Aorta (tissue), 5 donors: Measurements from ENCODE around the gene PDCD6IP. TPM values are rescaled to one million over a fixed set of nuclear protein-coding genes. Genes with fewer than 3 reads are reported as not detected.

Source experiments
- ATAC-seq: fragments of 200-7000 bp; cut with Tn5 transposase; one replicate; pipeline ENCODE4 v1.9.1; 2022; ENCODE audit warnings: moderate library complexity; ENCODE audit not compliant: low FRiP score
- DNase-seq, 2 donors: peaks; one replicate each; pipeline ENCODE4 v3.0.0-alpha.2; 2020
- H3K27ac ChIP-seq, 2 donors: one replicate each; pipeline ENCODE4 v1.5.1; 2013; ENCODE audit warnings: low read length in 2 of 2, mild to moderate bottlenecking in 2 of 2, moderate library complexity in 2 of 2, control low read depth in 1 of 2, inconsistent platforms in 1 of 2, low read depth in 1 of 2
- H3K27me3 ChIP-seq, 2 donors: one replicate each; pipeline ENCODE4 v1.6.1; 2013; ENCODE audit warnings: control low read depth in 1 of 2, low read length in 1 of 2, mild to moderate bottlenecking in 1 of 2, moderate library complexity in 1 of 2; ENCODE audit not compliant: insufficient read depth in 2 of 2, control insufficient read depth in 1 of 2
- H3K36me3 ChIP-seq, 2 donors: one replicate each; pipeline ENCODE4 v1.6.1; 2013; ENCODE audit warnings: control low read depth in 1 of 2, low read length in 1 of 2, mild to moderate bottlenecking in 1 of 2; ENCODE audit not compliant: insufficient read depth in 2 of 2, control insufficient read depth in 1 of 2
- H3K4me1 ChIP-seq, 2 donors: one replicate each; pipeline ENCODE4 v1.6.1; 2013; ENCODE audit warnings: low read length in 2 of 2, control low read depth in 1 of 2, mild to moderate bottlenecking in 1 of 2, moderate library complexity in 1 of 2; ENCODE audit not compliant: insufficient read depth in 2 of 2, control insufficient read depth in 1 of 2
- H3K4me3 ChIP-seq, 2 donors: one replicate each; pipeline ENCODE4 v1.5.1; 2013; ENCODE audit warnings: low read length in 2 of 2, control low read depth in 1 of 2, mild to moderate bottlenecking in 1 of 2
- H3K9me3 ChIP-seq: one replicate; pipeline ENCODE4 v1.6.1; 2013; ENCODE audit warnings: mild to moderate bottlenecking, low read length; ENCODE audit not compliant: control insufficient read depth
- WGBS, 2 donors: extraction: QIAGEN DNeasy Blood & Tissue Kit; methylation state at CpG; one replicate each; pipeline ENCODE4 v1.1.7; 2013; 5-methylcytosine and 5-hydroxymethylcytosine counted together
- intact Hi-C, 2 donors: fragments of 100-400 bp; cut with DNase I; formaldehyde crosslinking; loops; one replicate each; pipeline versions ENCODE4 v1.14.2 to v1.15.0; 2022
- polyA plus RNA-seq, 2 donors: library from polyadenylated mRNA; stranded (reverse); fragments of 200-250 nt; gene quantifications; one replicate each; pipeline ENCODE4 v1.2.3, GENCODE V29; 2013
- total RNA-seq, 2 donors: library from RNA; stranded (reverse); fragmentation: NEBNext Ultra II Directional; extraction: Animal tissue kit (Norgen Biotek cat#: 25700); gene quantifications; one replicate each; pipeline ENCODE4 v1.2.1, GENCODE V29; 2021
- donor health status: healthy with polysubstance abuse.
- donor health status: Bipolar disorder and iron deficiency.
- donor health status: DM: no; HTN: no; CAD: no.
- donor health status: DM: no; HTN: no; CAD: no.
- donor health status: DM: yes; HTN: yes; CAD: no.

PDCD6IP gene
- total and polyA plus RNA-seq, 4 donors: 41.7 to 245 (median 143) TPM

DNA sequence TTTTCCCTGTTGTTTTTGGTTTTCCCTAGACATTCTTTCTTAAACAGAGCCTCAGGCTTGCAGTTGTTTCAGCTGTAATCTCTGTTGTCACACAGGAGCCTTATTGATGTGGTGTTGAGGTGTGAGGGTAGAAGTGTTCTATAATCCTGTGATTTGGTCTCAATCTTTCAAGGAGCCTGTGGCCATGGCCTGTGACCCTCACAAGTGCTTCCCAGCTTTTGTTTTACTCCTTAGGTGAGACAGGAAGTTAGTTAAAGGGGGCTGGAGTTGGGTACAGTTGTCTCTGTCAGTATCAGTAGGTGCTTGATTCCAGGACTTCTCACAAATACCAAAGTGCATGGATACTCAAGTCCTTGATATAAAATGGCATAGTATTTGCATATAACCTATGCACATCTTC lies 77.2 kb downstream of the PDCD6IP start:
- H3K27ac ChIP-seq: no peak overlapping the region
- DNase-seq: no peak
- H3K4me1 ChIP-seq: no peaks in the 10 kb centered on the region
- intact Hi-C loops: no loop called here
- no peaks in the 10 kb centered on the region for H3K27me3 ChIP-seq
- no peaks in the 10 kb centered on the region for H3K9me3 ChIP-seq
- no peak overlapping the region for H3K4me3 ChIP-seq
- no peak for ATAC-seq
- no peaks in the 10 kb centered on the region for H3K36me3 ChIP-seq

DNA sequence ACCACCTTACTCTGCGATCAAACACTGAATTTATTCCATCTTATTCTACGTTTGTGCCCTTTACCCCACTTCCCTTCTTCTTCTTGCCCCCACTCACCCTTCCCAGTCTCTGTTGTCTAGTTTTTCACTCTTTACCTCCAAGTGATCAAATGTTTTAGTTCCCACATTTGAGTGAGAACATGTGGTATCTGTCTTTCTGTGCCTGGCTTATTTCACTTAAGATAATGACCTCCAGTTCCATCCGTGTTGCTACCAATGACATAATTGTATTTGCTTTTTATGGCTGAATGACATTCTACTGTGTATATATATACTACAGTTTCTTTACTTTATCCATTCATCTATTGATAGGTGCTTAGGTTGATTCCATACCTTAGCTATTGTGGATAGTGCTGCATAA lies 78.8 kb downstream of the PDCD6IP start:
- ATAC-seq: no peak
- 81 to 84% methylated on average over 3 of the region's 3 CpGs for WGBS, 2 donors

DNA sequence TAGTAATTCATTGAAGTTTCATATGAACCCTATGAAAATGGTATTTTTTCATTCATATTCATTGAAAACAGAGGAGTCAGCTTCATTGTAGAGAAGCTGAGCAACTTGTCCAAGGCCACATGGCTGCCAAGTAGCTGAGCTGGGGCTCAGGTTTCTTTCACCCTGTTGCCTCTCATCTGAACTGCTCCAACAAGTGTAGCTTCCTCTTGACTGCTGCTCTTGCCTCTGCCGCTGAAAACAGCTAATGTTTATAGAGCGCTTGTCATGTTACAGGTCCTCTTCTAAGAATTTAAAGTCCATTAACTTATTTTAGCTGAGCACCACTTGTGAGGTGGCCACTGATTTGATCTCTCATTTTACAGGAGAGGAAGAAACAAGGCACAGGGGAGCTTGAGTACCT lies 81.1 kb downstream of the PDCD6IP start:
- intact Hi-C loops: no loop called here
- ATAC-seq (no peak), DNase-seq (no peak)
- H3K4me1 ChIP-seq: no peaks in the 10 kb centered on the region
- no peak overlapping the region for H3K4me3 ChIP-seq
- no peaks in the 10 kb centered on the region for H3K36me3 ChIP-seq
- no peak overlapping the region for H3K27ac ChIP-seq
- no peaks in the 10 kb centered on the region for H3K27me3 ChIP-seq
- H3K9me3 ChIP-seq: no peaks in the 10 kb centered on the region
- WGBS, 2 donors: 75% methylated on average over 2 of the region's 2 CpGs

More for the DNA sequence above, 78.8 kb downstream of the PDCD6IP start:
- intact Hi-C loops: no loop called here
- DNase-seq: no peak
- Histone ChIP-seq H3K4me1 (no peaks in the 10 kb centered on the region), H3K27ac (no peak overlapping the region), H3K4me3 (no peak overlapping the region), H3K36me3 (no peaks in the 10 kb centered on the region), H3K9me3 (no peaks in the 10 kb centered on the region), H3K27me3 (no peaks in the 10 kb centered on the region)

DNA sequence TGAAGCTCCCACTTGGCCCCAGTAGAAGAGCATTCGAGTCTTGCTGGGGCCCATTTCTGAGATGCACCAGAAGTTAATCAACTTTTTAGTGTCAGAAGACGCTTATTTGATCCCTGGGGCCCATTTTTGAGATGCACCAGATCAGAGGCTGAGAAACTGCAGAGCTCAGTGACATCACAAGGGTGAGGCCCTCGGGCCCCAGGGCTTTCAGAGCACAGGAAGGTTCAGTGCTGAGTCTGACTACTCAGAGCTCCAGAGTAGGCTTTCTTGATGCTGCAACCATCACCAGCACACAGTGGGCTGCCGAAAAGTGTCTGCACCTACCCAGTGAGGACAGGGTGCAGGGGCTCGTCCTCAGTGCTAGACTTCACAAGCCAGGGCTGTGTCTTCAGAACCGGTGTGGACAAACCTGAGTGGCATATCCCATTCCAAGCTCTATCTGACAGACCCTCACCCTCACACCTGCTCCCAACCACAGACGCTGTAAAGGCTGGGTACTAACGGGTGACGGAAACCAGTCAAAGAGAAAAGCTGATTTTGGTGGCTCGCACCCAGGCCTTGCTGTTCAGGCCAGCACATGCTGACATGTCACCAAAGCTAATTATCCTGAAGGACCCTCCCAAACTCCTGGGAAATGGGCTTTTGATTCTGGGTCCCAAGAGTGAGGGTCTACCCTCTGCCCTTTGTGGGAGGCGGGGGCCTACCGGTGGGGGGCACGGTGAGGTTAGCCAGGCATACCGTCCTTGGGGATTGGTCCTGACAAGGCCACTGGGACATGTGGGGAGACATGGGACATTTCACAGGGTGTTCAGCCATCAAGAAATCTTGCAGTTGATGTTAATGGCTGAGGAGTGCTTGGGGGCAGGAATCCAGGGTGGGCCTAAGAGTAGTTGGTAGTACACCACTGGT lies 83.0 kb downstream of the PDCD6IP start:
- no peak overlapping the region for H3K4me3 ChIP-seq
- no peaks in the 10 kb centered on the region for H3K36me3 ChIP-seq
- DNase-seq (no peak), ATAC-seq (no peak)
- WGBS, 2 donors: 92 to 93% methylated on average over 14 of the region's 14 CpGs
- H3K9me3 ChIP-seq: no peaks in the 10 kb centered on the region
- H3K27ac ChIP-seq: no peak overlapping the region
- intact Hi-C loops: loop anchor here (5.0 kb wide), 1 partner anchor 801 kb away; no protein-coding TSS in a partner anchor
- H3K4me1 ChIP-seq: no peaks in the 10 kb centered on the region
- H3K27me3 ChIP-seq: no peaks in the 10 kb centered on the region

DNA sequence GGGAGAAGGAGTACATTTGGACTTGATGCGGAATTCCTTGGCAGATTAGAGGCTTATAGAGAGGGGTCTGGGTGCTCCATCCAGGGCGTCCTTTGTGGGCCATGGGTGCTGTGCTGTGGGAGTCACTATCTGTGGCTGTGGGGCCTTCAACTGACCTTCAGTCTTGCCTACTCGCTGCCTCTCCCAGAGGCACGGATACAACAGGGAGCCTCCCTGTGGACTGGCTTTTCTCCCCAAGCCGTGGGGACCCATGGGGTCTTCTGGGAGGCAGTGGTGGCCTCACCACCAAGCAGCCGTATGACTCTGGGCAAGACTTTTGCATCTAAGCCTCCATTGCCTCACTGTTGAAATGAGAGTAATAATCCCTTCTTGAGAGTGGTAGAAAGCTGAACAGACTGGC lies 83.9 kb downstream of the PDCD6IP start:
- WGBS, 2 donors: 90 to 92% methylated on average over 6 of the region's 6 CpGs
- no peaks in the 10 kb centered on the region for H3K36me3 ChIP-seq
- H3K4me1 ChIP-seq: no peaks in the 10 kb centered on the region
- H3K4me3 ChIP-seq: no peak overlapping the region
- intact Hi-C loops: loop anchor here (5.0 kb wide), 1 partner anchor 800 kb away; no protein-coding TSS in a partner anchor
- H3K27me3 ChIP-seq: no peaks in the 10 kb centered on the region
- H3K9me3 ChIP-seq: no peaks in the 10 kb centered on the region
- ATAC-seq (no peak), DNase-seq (no peak)
- no peak overlapping the region for H3K27ac ChIP-seq

DNA sequence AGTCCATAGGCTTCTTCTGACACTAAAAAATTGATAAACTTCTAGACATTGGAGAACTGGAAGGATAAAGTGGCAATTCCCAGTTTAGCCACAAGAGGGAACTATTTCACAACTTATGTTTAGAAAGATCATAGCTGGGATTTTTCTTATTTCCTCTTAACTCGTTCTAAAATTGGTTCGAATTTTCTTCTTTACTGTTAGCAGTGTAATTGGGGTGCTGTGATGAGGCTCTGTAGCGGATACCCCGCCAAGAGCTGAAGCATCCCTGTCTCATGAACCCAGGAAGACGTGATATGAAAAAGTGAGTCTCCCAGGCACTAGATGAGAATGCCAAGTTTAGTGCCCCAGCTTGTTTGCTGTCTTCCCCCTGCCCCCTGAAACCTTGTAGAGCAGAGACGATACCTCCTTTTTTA lies 85.1 kb downstream of the PDCD6IP start:
- DNase-seq (no peak), ATAC-seq (peak; percentile 53)
- Histone ChIP-seq H3K9me3 (no peaks in the 10 kb centered on the region), H3K36me3 (no peaks in the 10 kb centered on the region), H3K4me3 (peak overlapping the region in 1 of 2 donors; percentile 15), H3K27me3 (no peaks in the 10 kb centered on the region), H3K4me1 (no peaks in the 10 kb centered on the region), H3K27ac (no peak overlapping the region)
- intact Hi-C loops: loop anchor here (5.0 kb wide), 1 partner anchor 799 kb away; no protein-coding TSS in a partner anchor
- 2 to 3% methylated on average over 6 of the region's 6 CpGs for WGBS, 2 donors

DNA sequence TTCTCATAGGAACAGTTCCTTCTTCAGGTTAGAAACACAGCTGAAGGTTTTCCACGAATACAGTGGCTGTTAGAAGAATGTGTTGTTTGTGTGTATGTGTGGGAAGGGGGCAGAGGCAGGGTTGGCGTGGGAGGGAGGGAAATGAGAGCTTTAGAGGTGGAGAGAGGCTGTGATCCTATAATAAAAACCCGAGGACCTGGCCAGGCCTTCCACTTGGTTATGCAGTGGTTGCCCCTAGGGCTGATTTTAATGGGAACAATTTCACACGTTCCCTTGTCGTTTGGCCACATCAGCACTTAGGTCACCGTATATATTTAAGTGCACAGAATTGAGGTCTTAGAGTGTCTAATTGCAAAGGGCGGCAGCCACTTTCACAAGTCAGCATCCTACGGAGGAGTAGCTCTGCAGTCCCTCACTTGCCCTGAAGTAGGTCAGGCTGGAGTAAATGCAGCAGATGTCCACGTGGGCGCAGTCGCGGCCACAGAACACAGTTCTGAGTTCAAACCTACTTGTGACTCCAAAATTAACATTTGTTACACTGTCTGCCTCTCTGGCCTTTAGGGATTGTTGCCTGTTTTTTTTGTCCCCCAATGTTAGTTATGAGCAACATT lies 85.6 kb downstream of the PDCD6IP start:
- H3K9me3 ChIP-seq: no peaks in the 10 kb centered on the region
- H3K27me3 ChIP-seq: no peaks in the 10 kb centered on the region
- intact Hi-C loops: loop anchor here (5.0 kb wide), 1 partner anchor 798 kb away; no protein-coding TSS in a partner anchor
- no peaks in the 10 kb centered on the region for H3K36me3 ChIP-seq
- no peak overlapping the region for H3K27ac ChIP-seq
- ATAC-seq: no peak
- 21% methylated on average over 12 of the region's 12 CpGs for WGBS, 2 donors
- peak overlapping the region in 1 of 2 donors; percentile 15 for H3K4me3 ChIP-seq
- no peaks in the 10 kb centered on the region for H3K4me1 ChIP-seq
- no peak for DNase-seq

DNA sequence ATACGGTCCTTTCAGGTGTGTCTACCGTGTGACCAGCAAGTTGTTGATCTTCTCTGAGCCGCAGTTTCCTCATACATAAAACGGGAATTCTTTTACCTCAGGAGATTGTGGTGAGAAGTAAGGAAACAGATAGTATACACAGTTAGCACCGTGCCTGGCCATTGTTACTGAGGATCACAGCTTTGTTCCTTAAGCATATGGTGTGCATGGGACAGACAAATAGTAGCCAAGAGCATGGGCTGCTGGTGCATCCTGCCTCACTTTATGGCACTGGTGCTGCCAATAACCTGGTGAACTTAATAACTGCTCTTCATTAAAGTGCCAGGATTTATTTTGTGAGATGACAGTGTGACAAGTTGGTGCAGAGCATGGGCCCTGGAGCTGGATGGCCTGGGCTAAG lies 86.3 kb downstream of the PDCD6IP start:
- 73 to 76% methylated on average over 5 of the region's 5 CpGs for WGBS, 2 donors
- H3K27me3 ChIP-seq: no peaks in the 10 kb centered on the region
- intact Hi-C loops: loop anchor here (5.0 kb wide), 1 partner anchor 798 kb away; no protein-coding TSS in a partner anchor
- H3K4me1 ChIP-seq: no peaks in the 10 kb centered on the region
- no peak for DNase-seq
- no peak overlapping the region for H3K4me3 ChIP-seq
- no peak overlapping the region for H3K27ac ChIP-seq
- H3K9me3 ChIP-seq: no peaks in the 10 kb centered on the region
- no peak for ATAC-seq
- no peaks in the 10 kb centered on the region for H3K36me3 ChIP-seq
